GM19351 (cell line): ENCODE results near the gene ELF3.
A peak's percentile ranks its signal among the peaks of the same experiment; 100 is the strongest.
"Not testable (repeated sequence)": the region's sequence is repeated elsewhere in the genome, so short reads cannot be mapped to it uniquely, and the experiment has no call there.

ENCODE experiments used
- ATAC-seq: cut with Tn5 transposase; IDR thresholded peaks from one replicate; pipeline ENCODE4 v1.9.1; 2021; ENCODE audit warnings: mild to moderate bottlenecking, moderate library complexity; ENCODE audit not compliant: unreplicated experiment

ELF3 gene

DNA sequence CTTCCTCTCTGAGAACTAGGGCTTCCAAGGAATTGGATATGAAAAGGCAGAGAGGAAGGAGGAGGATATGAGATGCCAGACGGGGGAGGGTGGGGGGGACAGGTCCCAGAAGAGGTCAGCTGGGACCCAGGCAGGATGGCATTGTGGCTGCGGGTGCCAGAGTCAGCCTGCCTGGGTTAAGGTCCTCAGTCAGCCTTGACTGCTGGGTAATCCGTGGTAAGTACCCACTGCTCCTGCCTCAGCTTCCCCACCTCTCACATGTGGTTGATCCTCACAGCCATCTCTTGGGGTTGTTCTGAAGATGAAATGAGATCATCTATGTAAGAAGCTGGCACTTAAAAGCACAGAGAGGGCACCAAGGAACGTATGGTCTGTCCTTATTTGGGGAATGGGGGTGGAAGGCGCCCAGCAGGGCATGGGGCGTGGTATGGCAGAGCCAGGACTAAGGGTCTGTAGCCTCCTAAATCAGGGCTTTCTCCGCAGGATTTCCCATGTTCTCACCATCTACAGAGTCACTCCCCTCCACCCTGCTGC is 23.8 kb downstream of the ELF3 start:
- ATAC-seq, result no peak

DNA sequence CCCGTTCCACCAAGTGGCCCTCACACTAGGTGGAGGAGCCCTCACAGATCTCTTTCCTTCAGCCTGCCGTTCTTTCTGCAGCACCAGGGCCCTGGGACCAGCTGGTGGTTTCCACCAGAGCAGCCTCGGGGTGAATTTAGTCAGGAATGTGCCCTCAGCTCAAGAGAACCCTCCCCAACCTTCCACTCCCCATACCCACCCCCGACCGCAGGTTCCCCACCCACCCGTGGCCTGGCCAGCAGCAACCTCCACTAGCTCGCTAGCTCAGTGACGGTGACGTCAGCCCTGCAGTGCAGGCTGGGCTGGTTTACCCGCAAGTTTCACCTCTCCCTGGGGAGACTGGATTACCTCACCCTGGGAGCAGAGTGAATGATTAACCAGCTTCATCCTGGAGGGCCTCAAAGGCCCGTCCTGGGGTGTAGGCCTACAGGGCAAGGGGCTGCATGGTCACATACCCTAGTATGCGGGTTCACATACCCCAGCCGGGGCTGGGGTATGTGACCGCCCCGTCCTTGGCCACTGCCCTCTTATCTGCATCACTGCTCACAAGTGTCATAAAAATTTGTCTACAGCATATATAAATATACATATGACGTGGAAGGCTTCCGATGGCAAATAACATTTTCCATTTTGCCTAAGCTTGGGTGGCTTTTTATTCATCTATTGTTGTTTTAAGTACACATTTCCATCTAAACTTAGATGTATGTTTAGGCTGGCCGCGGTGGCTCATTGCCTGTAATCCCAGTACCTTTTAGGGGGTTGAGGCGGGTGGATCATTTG is 24.5 kb downstream of the ELF3 start:
- no peak for ATAC-seq

- no peak for ATAC-seq
Observed at GRCh38 chr1:202036595-202037387, 26.4 kb downstream of the ELF3 start.

DNA sequence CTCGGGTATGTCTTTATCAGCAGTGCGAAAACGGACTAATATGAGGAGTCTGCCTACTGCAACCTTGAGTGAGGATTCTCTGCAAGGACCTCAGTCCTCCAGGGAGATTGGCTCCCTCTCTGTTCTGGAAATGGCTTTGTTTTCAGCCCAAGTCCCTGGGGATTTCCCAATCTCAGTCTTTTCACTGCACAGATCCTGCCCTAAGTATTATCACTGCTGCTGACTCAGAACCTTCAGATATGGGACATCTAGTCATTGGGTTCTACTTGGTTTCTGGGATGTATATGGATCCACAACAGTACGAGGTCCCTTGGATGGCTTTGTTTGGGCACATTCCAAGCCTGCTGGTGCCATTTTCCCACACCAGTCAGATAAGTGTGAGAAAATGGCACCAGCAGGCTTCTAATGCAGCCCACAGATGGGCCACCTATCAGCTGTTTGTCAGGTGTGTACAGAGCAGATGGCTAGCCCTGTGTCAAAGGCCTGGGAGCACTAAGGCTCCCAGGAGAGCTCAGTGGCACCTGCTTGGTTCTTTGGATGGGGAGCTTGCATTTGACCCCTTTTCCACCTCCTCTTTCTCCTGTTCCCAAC is 27.4 kb downstream of the ELF3 start:
- ATAC-seq, result no peak

DNA sequence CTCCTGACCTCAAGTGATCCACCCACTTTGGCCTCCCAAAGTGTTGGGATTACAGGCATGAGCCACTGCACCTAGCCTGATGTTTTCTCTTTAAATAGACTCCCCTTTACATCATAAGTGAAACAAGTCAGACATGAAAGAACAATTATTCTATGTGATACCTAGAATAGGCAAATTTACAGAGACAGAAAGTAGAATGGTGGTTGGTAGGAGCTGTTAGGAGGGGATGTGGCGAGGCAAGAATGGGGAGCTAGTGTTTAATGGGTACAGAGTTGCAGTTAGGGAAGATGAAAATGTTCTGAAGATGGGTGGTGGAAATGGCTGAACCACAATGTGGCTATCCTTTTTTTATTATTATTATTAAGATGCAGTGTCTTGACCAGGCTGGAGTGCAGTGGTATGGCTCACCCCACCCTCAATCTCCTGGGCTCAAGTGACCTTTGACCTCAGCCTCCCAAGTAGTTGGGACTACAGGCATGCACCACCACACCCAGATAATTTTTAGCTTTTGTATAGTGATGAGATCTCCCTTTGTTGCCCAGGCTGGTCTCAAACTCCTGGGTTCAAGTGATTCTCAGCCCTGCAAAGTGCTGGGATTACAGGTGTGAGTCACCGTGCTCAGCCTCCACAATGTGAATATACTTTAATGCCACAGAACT is 28.4 kb downstream of the ELF3 start:
- peak; percentile 64 for ATAC-seq

DNA sequence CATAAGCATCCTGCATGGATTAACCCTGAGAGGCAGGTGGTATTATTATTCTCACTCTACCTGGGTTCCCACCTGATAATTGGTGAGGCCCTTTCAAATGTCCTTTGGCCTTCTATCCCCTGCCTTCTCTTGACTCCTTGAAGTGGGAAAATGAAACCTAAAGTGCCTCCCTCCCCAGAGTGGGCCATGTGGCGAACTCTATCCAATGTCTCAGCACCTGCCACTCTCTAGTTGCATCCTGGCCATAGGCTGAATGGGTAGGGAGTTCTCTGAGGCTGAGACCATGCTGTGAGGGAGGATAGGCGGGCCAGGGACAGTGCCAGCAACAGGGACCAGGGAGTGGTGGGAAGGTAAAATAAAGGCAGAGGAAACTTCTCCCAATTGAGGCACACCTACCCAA is 35.3 kb downstream of the ELF3 start:
- ATAC-seq, result no peak

- ATAC-seq, result no peak
Observed at GRCh38 chr1:202046227-202046626, 35.8 kb downstream of the ELF3 start.

GRCh38 chr1:202046748-202047708 is 36.6 kb downstream of the ELF3 start:
- ATAC-seq, result no peak

DNA sequence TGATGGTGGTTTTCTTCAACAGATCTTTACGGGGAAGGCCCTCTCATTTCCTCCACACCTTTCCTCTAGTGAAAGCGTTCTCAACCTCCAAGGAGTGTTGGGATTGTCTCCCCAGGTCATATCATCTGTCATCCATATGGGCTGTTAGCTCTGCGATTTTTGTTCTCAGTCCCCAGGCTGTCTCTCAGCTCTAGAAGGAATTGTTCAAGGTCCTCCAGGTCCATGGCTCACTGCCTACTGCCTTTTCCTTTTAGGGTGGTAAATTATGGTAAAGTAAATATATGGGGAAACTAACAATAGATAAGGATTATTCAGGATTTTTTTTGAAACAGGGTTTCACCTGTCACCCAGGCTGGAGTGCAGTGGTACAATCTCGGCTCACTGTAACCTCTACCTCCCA is 37.6 kb downstream of the ELF3 start:
- ATAC-seq, result no peak

GRCh38 chr1:202049129-202049528 is 38.7 kb downstream of the ELF3 start:
- no peak for ATAC-seq

GRCh38 chr1:202054094-202054493 is 43.7 kb downstream of the ELF3 start:
- no peak for ATAC-seq

DNA sequence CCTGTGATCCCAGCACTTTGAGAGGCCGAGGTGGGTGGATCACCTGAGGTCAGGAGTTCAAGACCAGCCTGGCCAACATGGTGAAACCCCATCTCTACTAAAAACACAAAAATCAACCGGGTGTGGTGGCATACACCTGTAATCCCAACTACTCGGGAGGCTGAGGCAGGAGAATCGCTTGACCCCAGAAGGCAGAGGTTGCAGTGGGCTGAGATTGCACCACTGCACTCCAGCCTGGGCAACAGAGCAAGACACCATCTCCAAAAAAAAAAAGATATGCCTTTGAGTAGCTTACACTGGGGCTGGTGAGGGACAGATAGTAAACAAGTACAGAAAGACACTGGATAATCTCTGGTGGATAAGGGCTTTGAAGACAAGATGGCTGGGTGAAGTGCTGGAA is 44.3 kb downstream of the ELF3 start:
- ATAC-seq, result not testable (repeated sequence)

DNA sequence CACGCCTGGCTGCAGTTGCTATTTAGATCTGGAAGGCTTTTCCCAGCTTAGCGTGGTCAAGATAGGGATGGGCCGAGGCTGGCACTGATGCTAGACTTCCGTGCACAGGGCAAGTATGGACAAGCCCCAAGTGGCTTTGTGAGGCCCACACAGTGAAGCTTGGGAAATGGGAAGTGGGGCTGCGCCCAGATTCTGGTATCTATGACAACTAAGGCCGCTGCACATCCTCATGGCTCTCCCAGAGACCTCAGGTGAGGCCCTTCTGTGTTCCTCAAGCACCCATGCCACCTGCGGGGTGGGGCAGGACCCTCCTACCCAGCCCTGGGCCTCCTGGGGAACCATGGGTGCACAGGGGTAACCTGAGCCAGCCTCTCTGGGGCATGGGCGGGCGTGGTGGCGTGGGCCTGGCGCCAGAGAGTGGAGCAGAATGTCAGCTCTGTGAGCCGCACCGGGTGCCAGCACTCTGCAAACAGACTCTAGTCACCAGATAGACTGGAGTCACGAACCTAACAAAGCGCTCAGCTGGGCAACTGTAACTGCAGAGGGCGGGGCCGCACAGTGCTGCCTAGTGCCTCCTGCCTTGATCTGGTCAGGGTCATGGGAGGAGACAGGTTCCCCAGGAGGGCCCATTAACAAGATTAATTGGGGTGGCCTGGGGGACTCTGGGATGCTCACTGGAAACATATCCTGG is 46.4 kb downstream of the ELF3 start:
- ATAC-seq, result no peak

- ATAC-seq, result not testable (repeated sequence)
Observed at GRCh38 chr1:202057335-202057704, 46.9 kb downstream of the ELF3 start.

- ATAC-seq, result no peak
Observed at GRCh38 chr1:202058001-202058908, 47.9 kb downstream of the ELF3 start.

GRCh38 chr1:202061055-202061454 is 50.7 kb downstream of the ELF3 start:
- ATAC-seq, result no peak

DNA sequence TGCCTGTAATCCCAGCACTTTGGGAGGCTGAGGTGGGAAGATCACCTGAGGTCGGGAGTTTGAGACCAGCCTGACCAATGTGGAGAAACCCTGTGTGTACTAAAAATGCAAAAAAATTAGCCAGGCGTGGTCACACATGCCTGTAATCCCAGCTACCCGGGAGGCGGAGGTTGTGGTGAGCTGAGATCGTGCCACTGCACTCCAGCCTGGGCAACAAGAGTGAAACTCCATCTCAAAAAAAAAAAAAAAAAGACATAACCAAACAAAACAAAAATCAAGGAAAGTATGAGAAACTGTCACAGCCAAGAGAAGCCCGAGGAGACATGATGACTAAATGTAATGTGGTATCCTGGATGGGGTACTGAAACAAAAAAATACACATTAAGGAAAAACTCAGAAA is 51.4 kb downstream of the ELF3 start:
- ATAC-seq, result not testable (repeated sequence)

DNA sequence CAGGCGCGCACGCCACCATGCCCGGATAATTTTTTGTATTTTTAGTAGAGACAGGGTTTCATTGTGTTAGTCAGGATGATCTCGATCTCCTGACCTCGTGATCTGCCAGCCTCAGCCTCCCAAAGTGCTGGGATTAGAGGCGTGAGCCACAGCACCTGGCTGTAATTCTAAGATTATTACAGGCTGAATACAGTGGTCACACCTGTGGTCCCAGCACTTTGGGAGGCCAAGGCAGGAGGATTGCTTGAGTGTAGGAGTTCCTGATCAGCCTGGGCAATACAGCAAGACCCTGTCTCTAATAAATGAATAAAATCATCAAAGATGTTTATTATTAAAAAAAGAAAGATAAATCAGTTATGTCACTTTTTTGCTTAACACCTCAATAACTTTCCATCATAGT is 52.2 kb downstream of the ELF3 start:
- not testable (repeated sequence) for ATAC-seq
